Heart left ventricle (tissue), 16 donors: ENCODE data around the gene DYNC2H1. TPM values are rescaled to one million over a fixed set of nuclear protein-coding genes. Genes with fewer than 3 reads are reported as not detected.

ENCODE experiments used
- ATAC-seq, 4 donors: fragments of 200-7000 bp; cut with Tn5 transposase; one replicate each; pipeline ENCODE4 v1.9.1; 2020 to 2022; ENCODE audit warnings: moderate library complexity in 4 of 4, mild to moderate bottlenecking in 3 of 4, moderate number of reproducible peaks in 1 of 4
- DNase-seq, 5 donors: peaks; one replicate each; pipeline ENCODE4 v3.0.0-alpha.2; 2020
- H3K27ac ChIP-seq, 12 donors: fragments of 200-600 bp; sonication (generic) in 4 of 12; one replicate each; pipeline versions ENCODE4 v1.5.0 to v1.8.0; 2016 to 2022; ENCODE audit warnings: mild to moderate bottlenecking in 2 of 12
- H3K27me3 ChIP-seq, 9 donors: fragments of 200-600 bp; sonication (generic) in 2 of 9; one replicate each; pipeline versions ENCODE4 v1.5.1 to v1.8.0; 2016 to 2022; ENCODE audit warnings: mild to moderate bottlenecking in 3 of 9
- H3K36me3 ChIP-seq, 9 donors: fragments of 200-600 bp; sonication (generic) in 2 of 9; one replicate each; pipeline versions ENCODE4 v1.5.0 to v1.8.0; 2018 to 2022; ENCODE audit warnings: mild to moderate bottlenecking in 2 of 9
- H3K4me1 ChIP-seq, 12 donors: fragments of 200-600 bp; sonication (generic) in 4 of 12; one replicate each; pipeline versions ENCODE4 v1.5.0 to v1.8.0; 2016 to 2022; ENCODE audit warnings: mild to moderate bottlenecking in 3 of 12
- H3K4me3 ChIP-seq, 12 donors: fragments of 200-600 bp; sonication (generic) in 4 of 12; one replicate each; pipeline versions ENCODE4 v1.5.0 to v1.8.0; 2017 to 2022; ENCODE audit warnings: mild to moderate bottlenecking in 9 of 12, moderate library complexity in 4 of 12
- H3K9me3 ChIP-seq, 12 donors: fragments of 200-600 bp; sonication (generic) in 4 of 12; one replicate each; pipeline versions ENCODE4 v1.5.0 to v1.8.0; 2016 to 2022; ENCODE audit warnings: mild to moderate bottlenecking in 1 of 12
- POLR2A ChIP-seq, 2 donors: fragments of 450-650 bp; IDR thresholded peaks; one replicate each; pipeline ENCODE4 v1.6.1; 2017; ENCODE audit warnings: antibody characterized with exemption in 2 of 2, mild to moderate bottlenecking in 2 of 2, moderate library complexity in 2 of 2
- WGBS, 4 donors: extraction: QIAGEN DNeasy Blood & Tissue Kit in 2 of 4; methylation state at CpG; one replicate each; pipeline versions ENCODE4 v1.1.5 to v1.1.7; 2013 to 2018; 5-methylcytosine and 5-hydroxymethylcytosine counted together
- intact Hi-C, 10 donors: fragments of 100-400 bp; cut with DNase I; formaldehyde crosslinking; loops; one replicate each; pipeline versions ENCODE4 v1.11.1 to v1.14.2; 2022
- polyA plus RNA-seq, 2 donors: library from polyadenylated mRNA; stranded (reverse); fragments of 200-250 nt; gene quantifications; one replicate each; pipeline ENCODE4 v1.2.3, GENCODE V29; 2013
- total RNA-seq, 9 donors: library from RNA; depleted of rRNA in 2 of 9; stranded (reverse); fragments of >200 nt in 2 of 9; fragmentation: NEBNext Ultra II Directional in 3 of 9; extraction: Animal tissue kit (Norgen Biotek cat#: 25700) in 3 of 9; gene quantifications; one replicate each; pipeline versions ENCODE4 v1.1.0 to v1.2.4, GENCODE V29; 2016 to 2023
- TF ChIP-seq, protein P1 (sequence below), 12 donors: fragments of 200-600 bp; sonication (generic) in 4 of 12; IDR thresholded peaks; one replicate each; pipeline versions ENCODE4 v1.5.0 to v1.8.0; 2018 to 2022; ENCODE audit warnings: antibody characterized with exemption in 12 of 12, mild to moderate bottlenecking in 5 of 12
- donor health status: ischemic (EF 13 %, LVEDD 7.1; RV severe dilation, severe dysfunction).
- donor health status: healthy with polysubstance abuse.
- donor health status: DM: no; HTN: yes; CAD: no.
- donor health status: DM: no; HTN: no; CAD: no.
- donor health status: ischemic (EF 25% LVEDD 6.9; RV normal size, moderate dysfunction).
- donor health status: ischemic (EF 25% LVEDD 5.7; RV mildly dilated, moderate dysfunction).
- donor health status: healthy.
- donor health status: DM: yes; HTN: yes; CAD: no.
- donor health status: ischemic (EF 35%, LVEDD 5.7; RV mildly dilated, moderate dysfunction).
- donor health status: nonischemic (EF 11% LVEDD 7.7; RV severe dilation, severe dysfunction).
- donor health status: DM: yes; HTN: yes; CAD: no.
- donor health status: PGD.
- donor health status: ischemic (EF 29% LVEDD 5.4; RV normal size, mild dysfunction).
- donor health status: nonischemic (EF 23%, LVEDD 6.1; RV moderate dilation, normal function).

DYNC2H1 gene
- total and polyA plus RNA-seq, 11 donors, result 2.3 to 7.2 (median 3.7) TPM

DNA sequence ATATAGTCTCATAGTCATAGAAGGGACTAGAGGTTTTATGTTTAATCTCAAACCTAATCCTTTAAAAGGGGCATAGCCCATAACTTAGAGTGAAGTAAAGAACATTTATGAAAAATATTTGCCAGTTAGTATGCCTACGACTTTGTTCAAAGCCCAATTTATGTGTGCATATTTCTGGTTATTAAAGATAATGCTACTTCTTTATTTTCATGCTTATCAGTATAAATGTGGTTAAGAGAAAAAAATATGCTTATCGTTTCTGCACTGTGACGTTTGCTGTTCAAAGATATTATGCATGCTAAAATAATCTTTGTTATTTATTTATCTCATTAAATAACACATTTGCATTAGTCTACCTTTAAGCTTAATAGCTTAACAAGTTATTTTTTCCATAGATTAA is 343.9 kb downstream of the DYNC2H1 start:
- intact Hi-C loops, result no loop called here
- ATAC-seq (no peak), DNase-seq (no peak)
- no peak overlapping the region for H3K4me3 ChIP-seq
- TF ChIP-seq, protein P1, sequence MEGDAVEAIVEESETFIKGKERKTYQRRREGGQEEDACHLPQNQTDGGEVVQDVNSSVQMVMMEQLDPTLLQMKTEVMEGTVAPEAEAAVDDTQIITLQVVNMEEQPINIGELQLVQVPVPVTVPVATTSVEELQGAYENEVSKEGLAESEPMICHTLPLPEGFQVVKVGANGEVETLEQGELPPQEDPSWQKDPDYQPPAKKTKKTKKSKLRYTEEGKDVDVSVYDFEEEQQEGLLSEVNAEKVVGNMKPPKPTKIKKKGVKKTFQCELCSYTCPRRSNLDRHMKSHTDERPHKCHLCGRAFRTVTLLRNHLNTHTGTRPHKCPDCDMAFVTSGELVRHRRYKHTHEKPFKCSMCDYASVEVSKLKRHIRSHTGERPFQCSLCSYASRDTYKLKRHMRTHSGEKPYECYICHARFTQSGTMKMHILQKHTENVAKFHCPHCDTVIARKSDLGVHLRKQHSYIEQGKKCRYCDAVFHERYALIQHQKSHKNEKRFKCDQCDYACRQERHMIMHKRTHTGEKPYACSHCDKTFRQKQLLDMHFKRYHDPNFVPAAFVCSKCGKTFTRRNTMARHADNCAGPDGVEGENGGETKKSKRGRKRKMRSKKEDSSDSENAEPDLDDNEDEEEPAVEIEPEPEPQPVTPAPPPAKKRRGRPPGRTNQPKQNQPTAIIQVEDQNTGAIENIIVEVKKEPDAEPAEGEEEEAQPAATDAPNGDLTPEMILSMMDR (IDR thresholded peaks at IDR 0.05), result no peak
- TF ChIP-seq POLR2A (IDR thresholded peaks at IDR 0.05), result no peak
- WGBS, 4 donors, result 74 to 84% (median 83%) methylated on average over 3 of the region's 3 CpGs
- no peak overlapping the region for H3K27ac ChIP-seq
- peaks cover 0 to 6% (median 0%) of the 10 kb centered on the region in 9 donors for H3K36me3 ChIP-seq
- H3K27me3 ChIP-seq, result no peaks in the 10 kb centered on the region
- H3K9me3 ChIP-seq, result no peaks in the 10 kb centered on the region
- no peaks in the 10 kb centered on the region for H3K4me1 ChIP-seq

DNA sequence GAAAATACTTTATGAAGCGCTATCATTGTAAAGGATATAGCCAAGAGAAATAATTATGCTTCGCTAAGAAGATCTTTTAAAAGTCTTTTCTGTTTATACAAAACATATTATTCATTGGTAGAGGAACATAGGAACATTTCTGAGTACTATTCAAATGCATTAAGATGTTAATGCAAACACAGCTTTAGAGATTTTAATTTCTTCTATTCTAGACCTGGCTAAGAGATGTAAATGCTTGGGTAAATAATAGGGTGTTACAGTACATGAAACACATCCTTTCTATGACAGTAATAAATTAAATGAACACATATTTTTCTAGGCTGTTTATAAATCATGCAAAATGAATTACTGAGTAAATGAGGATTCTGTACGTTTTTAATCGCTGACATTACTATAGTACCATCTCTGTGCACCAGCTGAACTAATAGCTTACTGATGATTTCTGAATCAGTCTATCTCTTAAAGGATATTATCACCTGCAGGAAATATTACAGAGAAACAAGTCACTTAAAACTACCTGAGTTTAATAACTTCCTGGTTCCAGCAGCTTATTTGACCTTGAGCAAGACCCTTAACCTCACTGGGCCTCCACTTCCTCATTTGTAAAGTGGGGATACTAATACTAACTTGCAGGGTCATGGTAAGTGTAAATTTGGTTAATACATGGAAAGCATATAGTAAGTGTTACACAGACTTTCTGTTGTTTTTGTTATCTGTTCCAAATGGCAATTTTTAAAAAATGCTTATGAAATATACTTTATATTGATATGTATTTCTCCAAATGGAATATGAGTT is 344.9 kb downstream of the DYNC2H1 start:
- Histone ChIP-seq H3K27me3 (no peaks in the 10 kb centered on the region), H3K27ac (no peak overlapping the region), H3K36me3 (peaks cover 0 to 6% (median 0%) of the 10 kb centered on the region in 9 donors), H3K4me3 (no peak overlapping the region), H3K9me3 (no peaks in the 10 kb centered on the region), H3K4me1 (no peaks in the 10 kb centered on the region)
- intact Hi-C loops, result no loop called here
- DNase-seq (no peak), ATAC-seq (no peak)
- no peak for TF ChIP-seq POLR2A (IDR thresholded peaks at IDR 0.05)
- TF ChIP-seq, protein P1 (IDR thresholded peaks at IDR 0.05), result no peak
- WGBS, 4 donors, result 82 to 98% (median 94%) methylated on average over 4 of the region's 4 CpGs

DNA sequence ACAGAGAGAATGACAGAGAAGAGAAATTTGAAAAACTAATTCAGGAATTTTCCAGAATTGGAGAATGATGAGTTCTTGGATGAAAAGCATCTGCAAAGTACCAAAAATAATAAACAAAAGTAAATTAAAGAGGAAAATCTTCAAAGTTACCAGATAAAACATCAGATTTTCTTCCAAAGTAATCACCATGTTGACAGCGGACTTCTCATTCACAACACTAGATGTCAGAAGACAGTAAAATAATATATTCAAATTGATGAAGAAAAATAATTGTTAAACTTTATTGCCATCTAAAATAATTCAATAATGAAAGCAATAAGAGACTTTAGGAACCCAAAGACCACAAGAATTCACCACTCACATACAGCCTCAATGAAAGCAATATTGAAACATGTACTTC is 355.2 kb downstream of the DYNC2H1 start:
- intact Hi-C loops, result loop anchor here in 3 of 10 donors (5.0 to 10.0 kb wide), 3 partner anchors 130 to 140 kb away; no protein-coding TSS in a partner anchor
- WGBS, 4 donors, result 89 to 99% (median 98%) methylated on average over 1 of the region's 1 CpG
- Histone ChIP-seq H3K4me3 (no peak overlapping the region), H3K27me3 (no peaks in the 10 kb centered on the region), H3K9me3 (no peaks in the 10 kb centered on the region), H3K36me3 (no peaks in the 10 kb centered on the region), H3K4me1 (no peaks in the 10 kb centered on the region), H3K27ac (no peak overlapping the region)
- TF ChIP-seq POLR2A (IDR thresholded peaks at IDR 0.05), result no peak
- TF ChIP-seq, protein P1 (IDR thresholded peaks at IDR 0.05), result peak in 1 of 12 donors; percentile 7
- no peak for ATAC-seq
- no peak for DNase-seq

DNA sequence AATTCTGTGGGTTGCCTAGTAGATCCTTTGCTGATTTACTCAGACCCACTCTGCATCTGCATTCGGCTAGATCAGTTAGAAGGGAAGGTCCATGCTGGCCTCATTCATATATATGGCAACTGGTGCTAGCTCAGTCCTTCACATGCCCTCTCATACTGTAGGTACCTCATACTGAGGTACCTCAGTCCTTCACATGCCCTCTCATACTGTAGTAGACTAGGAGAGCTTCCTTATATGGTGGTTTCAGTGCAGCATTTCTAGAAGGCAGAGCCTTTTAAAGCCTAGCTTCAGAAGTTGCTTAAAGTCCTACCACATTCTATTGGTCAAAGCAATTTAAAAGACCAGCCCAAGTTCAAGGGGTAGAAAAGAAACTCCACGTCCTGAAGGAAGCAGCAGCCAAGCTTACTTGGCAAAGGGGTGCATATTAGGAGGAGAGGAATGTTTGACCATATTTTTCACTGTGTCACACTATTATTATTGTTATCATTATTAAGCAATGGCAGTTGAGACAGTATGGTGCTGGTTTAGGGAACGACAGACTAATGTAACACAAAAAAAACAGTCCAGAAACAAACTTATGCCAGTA is 356.4 kb downstream of the DYNC2H1 start:
- DNase-seq (no peak), ATAC-seq (no peak)
- Histone ChIP-seq H3K4me1 (no peaks in the 10 kb centered on the region), H3K9me3 (no peaks in the 10 kb centered on the region), H3K36me3 (no peaks in the 10 kb centered on the region), H3K27ac (no peak overlapping the region), H3K27me3 (no peaks in the 10 kb centered on the region), H3K4me3 (no peak overlapping the region)
- intact Hi-C loops, result loop anchor here in 2 of 10 donors (10.0 kb wide), 2 partner anchors 129 to 139 kb away; no protein-coding TSS in a partner anchor
- WGBS, 4 donors, result 73 to 74% (median 73%) methylated on average over 3 of the region's 3 CpGs
- TF ChIP-seq, protein P1 (IDR thresholded peaks at IDR 0.05), result no peak
- no peak for TF ChIP-seq POLR2A (IDR thresholded peaks at IDR 0.05)
